Renal cortex interstitium (tissue), 15 donors: Measurements from ENCODE around the gene HS3ST4. TPM values are rescaled to one million over a fixed set of nuclear protein-coding genes. Genes with fewer than 3 reads are reported as not detected.

Experiments
- DNase-seq, 11 donors: peaks; one replicate each; pipeline ENCODE4 v3.0.0-alpha.2; 2013; ENCODE audit warnings: low read depth in 9 of 11, low spot score in 4 of 11; ENCODE audit errors: extremely low read depth in 1 of 11
- long read RNA-seq, 16 experiments: transcript quantifications; one replicate each; lab custom pipeline, GENCODE V29; 2026
- polyA plus RNA-seq, 3 donors: library from polyadenylated mRNA; unstranded; fragments of 120-200 nt; gene quantifications; one replicate each; pipeline ENCODE4 v1.2.1, GENCODE V29; 2013; ENCODE audit not compliant: insufficient read length in 3 of 3

Gene HS3ST4
- polyA plus RNA-seq = under 1 TPM; 0.50 to 0.65 (median 0.53) TPM
- long read RNA-seq, donor 1 = 0 reads
- long read RNA-seq, donor 2 = 0 reads
- long read RNA-seq, donor 3 = 0 reads
- long read RNA-seq, donor 4 = 0 reads
- long read RNA-seq, donor 5 = 0 reads
- long read RNA-seq, donor 6 = 0 reads
- long read RNA-seq, donor 7 = 0 reads
- long read RNA-seq, donor 8 = 0 reads
- long read RNA-seq, donor 9 = 0 reads
- long read RNA-seq, donor 10 = 0 reads
- long read RNA-seq, donor 11 = 0 reads
- long read RNA-seq, donor 12 = 0 reads
- long read RNA-seq, donor 13 = 0 reads
- long read RNA-seq, donor 14 = 0 reads
- long read RNA-seq, donor 15 = 0 reads
- long read RNA-seq, donor 16 = 0 reads

GRCh38 chr16:25691519-25692091 lies at the start of gene HS3ST4:
TSS of gene HS3ST4 (plus strand) at chr16:25691959.
- no peak for DNase-seq

DNA sequence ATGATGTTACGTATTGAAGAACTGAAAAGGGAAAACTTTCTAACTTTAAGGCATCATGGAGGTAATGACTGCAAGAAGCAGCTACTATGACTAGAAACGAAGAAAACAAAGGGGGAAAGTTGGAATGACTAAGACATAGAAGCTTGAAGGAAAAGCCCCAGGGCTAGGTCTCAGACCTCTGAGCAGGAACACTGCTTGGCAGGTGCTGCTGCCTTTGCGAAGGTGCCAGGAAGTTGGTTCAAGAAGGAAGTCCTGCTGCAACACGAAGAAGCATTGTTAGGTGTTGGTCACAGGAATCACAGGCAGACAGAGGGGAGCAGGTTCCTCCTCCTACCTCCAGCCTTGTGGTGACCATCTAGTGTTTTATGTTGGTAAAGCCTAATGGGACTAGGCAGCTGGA lies 48.1 kb upstream of the HS3ST4 start:
- DNase-seq = no peak

- DNase-seq = no peak
These were observed 35.1 kb upstream of the HS3ST4 start for GRCh38 chr16:25656639-25657038.

GRCh38 chr16:25676820-25677219 lies 14.9 kb upstream of the HS3ST4 start:
- DNase-seq = no peak

GRCh38 chr16:25679511-25679910 lies 12.2 kb upstream of the HS3ST4 start:
- no peak for DNase-seq

DNA sequence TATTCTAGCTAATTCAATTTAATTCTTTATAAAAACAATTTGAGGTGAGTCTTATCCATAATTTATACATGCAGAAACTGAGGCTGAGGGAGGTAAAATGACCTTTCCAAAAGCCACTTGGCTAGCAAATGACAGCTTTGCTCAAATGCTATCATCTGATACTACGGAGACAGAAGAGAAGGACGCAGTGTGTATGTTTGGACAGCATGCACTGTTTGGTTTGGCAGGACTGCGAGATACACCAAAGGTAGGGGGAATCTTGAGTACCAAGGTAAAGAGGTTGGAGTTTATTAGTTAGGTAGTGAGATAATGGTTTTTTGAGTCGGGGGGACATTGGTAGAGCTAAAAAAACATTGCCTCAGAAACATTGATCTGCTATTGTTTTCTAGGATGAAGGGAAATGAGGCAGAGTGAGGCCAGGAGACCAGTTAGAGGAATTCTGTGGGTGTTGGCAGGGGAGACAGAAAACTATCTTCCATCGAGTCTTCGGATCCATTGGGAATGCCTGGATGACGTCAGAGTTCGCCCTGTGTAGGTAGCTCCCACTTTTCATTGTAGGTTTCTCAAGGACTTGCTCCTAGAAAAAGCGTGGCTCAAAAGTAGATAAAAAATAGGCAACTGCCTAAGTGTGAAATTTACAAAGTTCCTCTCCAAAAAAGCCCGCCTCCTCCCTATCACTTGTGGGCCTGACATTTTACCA lies 2.5 kb upstream of the HS3ST4 start:
- DNase-seq = no peak

GRCh38 chr16:25690552-25691143 lies 1.1 kb upstream of the HS3ST4 start:
- no peak for DNase-seq

GRCh38 chr16:25692351-25692741 lies 587 bp downstream of the HS3ST4 start:
- DNase-seq = no peak

DNA sequence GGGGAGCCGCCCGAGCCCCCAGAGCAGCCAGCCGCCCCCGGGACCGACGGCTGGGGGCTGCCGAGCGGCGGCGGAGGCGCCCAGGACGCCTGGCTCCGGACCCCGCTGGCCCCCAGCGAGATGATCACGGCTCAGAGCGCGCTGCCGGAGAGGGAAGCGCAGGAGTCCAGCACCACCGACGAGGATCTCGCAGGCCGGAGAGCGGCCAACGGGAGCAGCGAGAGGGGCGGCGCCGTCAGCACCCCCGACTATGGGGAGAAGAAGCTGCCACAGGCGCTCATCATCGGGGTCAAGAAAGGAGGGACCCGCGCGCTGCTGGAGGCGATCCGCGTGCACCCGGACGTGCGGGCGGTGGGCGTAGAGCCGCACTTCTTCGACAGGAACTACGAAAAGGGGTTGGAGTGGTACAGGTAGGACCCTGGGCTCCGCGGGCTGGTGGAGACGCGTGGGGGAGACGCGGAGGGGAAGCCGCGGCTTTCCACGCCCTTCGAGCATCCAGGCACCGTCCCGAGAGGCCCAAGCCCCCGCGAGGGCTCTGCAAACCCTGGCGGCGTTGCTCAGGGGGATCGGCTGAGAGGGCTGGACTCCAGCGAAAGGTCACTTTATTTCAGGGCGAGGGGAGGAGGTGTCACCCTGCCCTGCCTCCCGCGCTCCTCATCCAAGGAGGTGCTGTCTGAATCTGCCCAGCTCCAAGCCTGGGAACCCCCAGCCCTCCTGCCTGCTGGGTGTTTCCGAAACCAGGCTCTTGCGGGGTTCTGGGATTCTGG lies 1.2 kb downstream of the HS3ST4 start:
- DNase-seq = no peak

DNA sequence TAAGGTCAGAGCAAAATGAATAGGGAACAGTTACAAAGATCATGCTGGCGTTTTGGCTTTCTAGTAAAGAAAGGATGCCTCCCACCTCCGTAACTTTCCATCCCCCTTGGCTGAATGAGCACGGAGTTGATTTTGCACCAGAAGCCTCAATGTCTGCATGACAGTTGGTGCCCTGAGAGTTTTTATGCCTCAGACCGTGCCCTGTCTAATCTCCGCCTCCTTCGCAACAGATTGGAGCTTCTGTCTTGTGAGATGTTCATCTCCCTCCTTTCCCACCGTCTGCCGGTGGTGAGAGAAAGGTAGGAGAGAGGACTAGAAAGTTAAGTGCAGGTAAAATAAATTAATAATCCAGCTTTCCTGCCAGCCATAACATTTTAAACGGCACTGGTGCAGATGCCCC lies 1.9 kb downstream of the HS3ST4 start:
- no peak for DNase-seq

- DNase-seq = no peak
These were observed 7.3 kb downstream of the HS3ST4 start for GRCh38 chr16:25699069-25699468.

- no peak for DNase-seq
These were observed 8.8 kb downstream of the HS3ST4 start for GRCh38 chr16:25700547-25700946.

DNA sequence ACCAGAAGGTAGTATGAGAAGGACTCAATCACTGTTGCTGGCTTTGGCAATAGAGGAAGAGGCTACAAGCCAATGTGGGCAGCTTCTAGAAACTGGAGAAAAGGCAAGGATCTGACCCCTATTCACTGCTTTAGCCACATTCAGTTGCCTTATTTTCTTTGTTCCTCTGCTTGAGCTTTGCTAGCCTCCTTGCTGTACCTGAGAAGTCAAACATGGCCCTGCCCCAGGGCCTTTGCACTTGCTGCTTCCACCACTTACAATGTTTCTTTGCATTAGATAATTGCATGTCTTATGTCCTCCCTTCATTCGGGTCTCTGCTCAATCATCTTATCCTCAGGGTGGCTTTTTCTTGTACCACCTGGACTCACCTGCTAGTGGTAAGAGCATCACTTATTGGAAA lies 15.8 kb downstream of the HS3ST4 start:
- DNase-seq = no peak

DNA sequence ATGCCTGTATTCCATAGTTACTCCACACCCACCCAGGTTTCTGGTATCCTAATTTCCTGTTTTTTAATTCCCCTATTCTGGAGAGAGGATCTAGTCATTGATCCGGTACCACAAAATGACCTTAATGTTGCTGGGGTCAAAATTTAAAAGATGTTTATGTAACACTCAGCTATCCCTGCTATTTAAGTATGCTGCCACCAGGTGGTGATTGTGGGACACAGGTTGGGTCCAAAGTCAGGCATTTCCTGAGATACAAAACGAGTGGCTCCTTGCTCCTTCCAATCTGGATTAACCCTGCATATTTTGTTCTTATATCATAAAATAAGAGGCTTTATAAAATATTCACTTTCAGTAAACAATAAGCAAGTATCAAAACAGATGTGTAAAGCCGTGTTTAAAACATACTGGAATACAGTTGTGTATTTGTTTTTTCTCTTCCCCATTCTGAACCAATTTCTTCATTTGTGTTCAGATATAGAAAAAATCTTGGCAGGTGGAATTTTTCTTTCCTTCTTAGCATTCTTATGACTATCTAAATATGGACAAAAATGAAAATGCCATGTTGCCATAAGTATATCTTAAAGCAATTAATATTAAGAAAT lies 16.3 kb downstream of the HS3ST4 start:
- no peak for DNase-seq

DNA sequence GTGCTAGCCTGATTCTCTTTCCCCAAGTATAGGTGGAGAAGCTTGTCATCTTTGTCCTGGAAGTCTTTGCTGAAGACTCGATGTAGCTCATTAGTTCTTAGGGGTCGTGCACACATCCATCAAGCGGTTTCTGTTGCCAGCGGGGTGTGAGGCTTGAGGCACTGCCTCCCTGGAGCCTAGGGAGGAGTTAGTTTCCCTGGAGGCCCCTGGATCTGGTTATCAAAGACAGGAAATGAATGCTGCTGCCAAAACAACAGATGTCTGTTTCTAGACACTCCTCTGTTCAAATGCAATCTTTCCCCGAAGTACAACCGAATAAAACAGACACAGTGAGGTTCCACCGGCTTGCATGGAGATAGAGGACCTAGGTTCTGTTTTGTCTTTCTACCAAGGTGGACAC lies 17.5 kb downstream of the HS3ST4 start:
- DNase-seq = no peak

GRCh38 chr16:25713785-25714570 lies 22.2 kb downstream of the HS3ST4 start:
- DNase-seq = no peak

DNA sequence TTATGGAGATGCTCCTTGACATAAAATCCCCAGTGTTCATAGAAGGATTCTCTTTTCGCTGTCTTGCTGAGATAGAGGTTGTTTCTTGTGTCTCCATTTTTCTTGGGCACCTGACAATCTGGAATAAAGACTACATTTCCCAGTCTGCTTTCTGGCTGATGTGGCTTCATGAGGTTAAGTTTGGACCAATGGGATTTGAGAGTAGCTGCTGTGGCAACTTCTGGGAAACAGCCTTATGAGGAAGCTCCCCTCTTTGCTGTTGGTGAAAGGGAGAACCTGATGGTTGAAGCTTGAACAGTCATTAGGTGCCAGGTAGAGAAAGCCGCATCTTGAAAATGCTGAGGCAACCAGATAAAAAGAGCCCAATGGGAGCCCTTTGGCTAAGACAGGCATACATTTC lies 24.4 kb downstream of the HS3ST4 start:
- DNase-seq = no peak

DNA sequence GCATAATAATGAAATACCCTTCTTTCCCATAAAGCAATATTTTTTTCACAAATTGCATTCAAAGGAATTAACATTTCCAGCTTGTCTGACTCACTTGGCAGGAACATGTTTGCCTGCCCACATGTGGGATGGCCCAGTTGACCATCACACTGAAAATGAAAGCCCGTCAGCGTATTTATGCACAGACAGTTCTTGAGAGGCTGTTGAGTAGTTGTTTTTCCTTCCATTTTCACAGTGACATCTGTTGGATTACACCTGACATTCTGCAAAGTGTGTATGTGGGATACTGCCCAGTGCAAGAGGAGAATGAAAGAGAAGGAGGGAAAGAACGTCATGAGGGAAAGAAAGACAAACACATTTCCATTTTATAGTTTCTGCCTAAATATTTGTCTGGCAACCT lies 29.7 kb downstream of the HS3ST4 start:
- no peak for DNase-seq
